Vagina (tissue), 2 donors: ENCODE measurements around the gene NEURL3.

Source experiments
- POLR2A ChIP-seq, 2 donors: fragments of 450-650 bp; IDR thresholded peaks; one replicate each; pipeline ENCODE4 v1.6.1; 2017; ENCODE audit warnings: antibody characterized with exemption in 2 of 2, mild to moderate bottlenecking in 2 of 2, moderate library complexity in 2 of 2
- POLR2AphosphoS5 ChIP-seq, 2 donors: sonication (generic); formaldehyde crosslinking; IDR thresholded peaks; one replicate each; pipeline ENCODE4 v1.9.0; 2017; ENCODE audit warnings: antibody characterized with exemption in 2 of 2, mild to moderate bottlenecking in 2 of 2, low read depth in 1 of 2; ENCODE audit not compliant: insufficient read depth in 1 of 2
- TF ChIP-seq, protein P1 (sequence below), 3 experiments: fragments of 450-650 bp in 2 of 3; fragments of 200-600 bp in 1 of 3; sonication (generic) in 1 of 3; IDR thresholded peaks; one replicate each; pipeline ENCODE4 v1.5.1; 2017 to 2019; ENCODE audit warnings: antibody characterized with exemption in 3 of 3, mild to moderate bottlenecking in 2 of 3, moderate library complexity in 2 of 3

DNA sequence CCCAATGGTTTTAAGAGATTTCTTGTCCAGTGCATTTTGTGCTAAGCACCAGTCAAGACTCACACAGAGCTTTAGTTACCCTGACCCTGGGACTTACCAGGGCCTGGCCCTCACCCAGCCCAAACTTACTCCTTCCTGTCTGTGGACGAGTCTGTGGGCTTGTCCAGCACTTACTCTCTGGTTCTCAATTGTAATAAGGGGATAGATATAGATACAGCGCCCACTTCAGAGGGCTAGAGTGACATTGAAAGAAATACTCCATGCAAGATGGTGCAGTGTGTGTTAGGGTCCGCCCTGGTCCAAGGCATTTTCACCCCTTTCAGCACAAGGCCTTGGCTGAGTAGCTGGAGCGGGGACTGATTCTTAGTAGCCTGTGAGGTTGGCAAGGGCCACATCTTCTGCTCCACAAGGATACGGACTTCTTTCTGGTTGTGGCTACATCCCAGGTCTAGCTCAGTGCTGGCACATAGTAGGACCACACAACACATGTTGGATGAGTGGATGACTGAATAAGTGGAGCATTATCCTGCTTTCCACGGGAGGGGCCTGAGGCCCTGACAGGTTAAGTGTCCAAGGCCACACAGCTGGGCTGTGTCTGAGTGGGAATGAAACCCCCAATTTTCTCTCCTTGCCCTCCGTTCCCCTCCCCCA, 27.6 kb upstream of the NEURL3 start:
- TF ChIP-seq, protein P1, sequence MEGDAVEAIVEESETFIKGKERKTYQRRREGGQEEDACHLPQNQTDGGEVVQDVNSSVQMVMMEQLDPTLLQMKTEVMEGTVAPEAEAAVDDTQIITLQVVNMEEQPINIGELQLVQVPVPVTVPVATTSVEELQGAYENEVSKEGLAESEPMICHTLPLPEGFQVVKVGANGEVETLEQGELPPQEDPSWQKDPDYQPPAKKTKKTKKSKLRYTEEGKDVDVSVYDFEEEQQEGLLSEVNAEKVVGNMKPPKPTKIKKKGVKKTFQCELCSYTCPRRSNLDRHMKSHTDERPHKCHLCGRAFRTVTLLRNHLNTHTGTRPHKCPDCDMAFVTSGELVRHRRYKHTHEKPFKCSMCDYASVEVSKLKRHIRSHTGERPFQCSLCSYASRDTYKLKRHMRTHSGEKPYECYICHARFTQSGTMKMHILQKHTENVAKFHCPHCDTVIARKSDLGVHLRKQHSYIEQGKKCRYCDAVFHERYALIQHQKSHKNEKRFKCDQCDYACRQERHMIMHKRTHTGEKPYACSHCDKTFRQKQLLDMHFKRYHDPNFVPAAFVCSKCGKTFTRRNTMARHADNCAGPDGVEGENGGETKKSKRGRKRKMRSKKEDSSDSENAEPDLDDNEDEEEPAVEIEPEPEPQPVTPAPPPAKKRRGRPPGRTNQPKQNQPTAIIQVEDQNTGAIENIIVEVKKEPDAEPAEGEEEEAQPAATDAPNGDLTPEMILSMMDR (IDR thresholded peaks at IDR 0.05) = no peak
- TF ChIP-seq POLR2AphosphoS5 (IDR thresholded peaks at IDR 0.05; ENCODE audit: insufficient read depth in 1 of 2, low read depth in 1 of 2) = no peak
- no peak for TF ChIP-seq POLR2A (IDR thresholded peaks at IDR 0.05)
